K562 (cell line): Measurements from ENCODE around the gene C1QL2. TPM values are rescaled to one million over a fixed set of nuclear protein-coding genes. Genes with fewer than 3 reads are reported as not detected.

Source experiments
- ATF3 ChIP-seq, 2 experiments: fragments of 450-650 bp in 1 of 2; sonication (generic) in 1 of 2; formaldehyde crosslinking in 1 of 2; IDR thresholded peaks in 1 of 2; conservative IDR thresholded peaks in 1 of 2; 2 replicates each; pipeline versions ENCODE4 v1.6.1 to v1.8.1; 2016 to 2023; ENCODE audit warnings: mild to moderate bottlenecking in 2 of 2, moderate library complexity in 2 of 2, inconsistent platforms in 1 of 2, missing genetic modification reagents in 1 of 2
- E2F6 ChIP-seq, 2 experiments: IDR thresholded peaks; 2 replicates each; pipeline ENCODE4 v1.6.1; 2011; ENCODE audit warnings: borderline replicate concordance in 1 of 2, control low read depth in 1 of 2, low read depth in 1 of 2, low read length in 1 of 2, mild to moderate bottlenecking in 1 of 2, mixed read lengths in 1 of 2, moderate library complexity in 1 of 2; ENCODE audit not compliant: insufficient read depth in 1 of 2, insufficient read length in 1 of 2, poor library complexity in 1 of 2, severe bottlenecking in 1 of 2; ENCODE audit errors: extremely low read depth in 1 of 2
- IRF2 ChIP-seq: sonication (generic); formaldehyde crosslinking; IDR thresholded peaks from 2 replicates; pipeline ENCODE4 v1.8.1; 2022; ENCODE audit warnings: mild to moderate bottlenecking, missing genetic modification reagents
- KDM1A ChIP-seq, 2 experiments: fragments of 450-650 bp; IDR thresholded peaks; 2 replicates each; pipeline ENCODE4 v1.6.1; 2016; ENCODE audit warnings: mild to moderate bottlenecking in 2 of 2
- YY1 ChIP-seq, 3 experiments: IDR thresholded peaks; 2 replicates each; pipeline ENCODE4 v1.6.1; 2011; ENCODE audit warnings: low read length in 2 of 3, mild to moderate bottlenecking in 2 of 3, moderate library complexity in 2 of 3, borderline replicate concordance in 1 of 3, control low read depth in 1 of 3, low read depth in 1 of 3; ENCODE audit not compliant: insufficient read depth in 3 of 3, insufficient replicate concordance in 2 of 3, control insufficient read depth in 1 of 3, insufficient read length in 1 of 3; ENCODE audit errors: extremely low read depth in 1 of 3
- polyA plus RNA-seq, 8 experiments: library from polyadenylated mRNA; depleted of rRNA in 4 of 8; stranded (reverse) in 5 of 8; unstranded in 3 of 8; fragments of >200 nt; fragmentation: Nextera tagmentation in 2 of 8; fragmentation: Illumina TruSeq in 1 of 8; extraction: Ambion mirVana in 2 of 8; extraction: Trizol in 1 of 8; gene quantifications; 2 replicates each; pipeline versions ENCODE4 v1.2.1 to v1.2.3, GENCODE V29; 2011 to 2014; ENCODE audit warnings: inconsistent platforms in 1 of 8, missing spikeins in 1 of 8
- total RNA-seq, 7 experiments: library from RNA; depleted of rRNA in 6 of 7; stranded (reverse); fragments of >200 nt in 6 of 7; fragmentation: Illumina TruSeq in 2 of 7; extraction: Trizol in 2 of 7; gene quantifications; 2 replicates each; pipeline versions ENCODE4 v1.2.1 to v1.2.3, GENCODE V29; 2011 to 2021; ENCODE audit warnings: low replicate concordance in 1 of 7

C1QL2 gene
- total and polyA plus RNA-seq, 9 of the 15 experiments (the other 6 are each of a cell fraction or from before 2014, with no cell fraction given): not detected

GRCh38 chr2:119184512-119184911, 26.0 kb upstream of the C1QL2 start (continued):
- peak; percentile 45 for TF ChIP-seq ATF3 (IDR thresholded peaks at IDR 0.05)
- no peak for TF ChIP-seq ATF3 (CRISPR knock-in tag; conservative IDR thresholded peaks at IDR 0.05)
- TF ChIP-seq IRF2 (CRISPR knock-in tag): no peak
- peak in 1 of 3 experiments; percentile 40 for TF ChIP-seq YY1 (IDR thresholded peaks at IDR 0.05; ENCODE audit: borderline replicate concordance in 1 of 3, control insufficient read depth in 1 of 3, extremely low read depth in 1 of 3, insufficient read depth in 3 of 3, insufficient read length in 1 of 3, insufficient replicate concordance in 2 of 3, low read depth in 1 of 3, low read length in 2 of 3)
- TF ChIP-seq KDM1A (IDR thresholded peaks at IDR 0.05): no peak
- peak in 1 of 2 experiments; percentile 40 for TF ChIP-seq E2F6 (IDR thresholded peaks at IDR 0.05; ENCODE audit: borderline replicate concordance in 1 of 2, extremely low read depth in 1 of 2, insufficient read depth in 1 of 2, insufficient read length in 1 of 2, low read depth in 1 of 2, low read length in 1 of 2, poor library complexity in 1 of 2, severe bottlenecking in 1 of 2)
